ENCODE measurements around the gene TOX3.
A peak's percentile ranks its signal among the peaks of the same experiment; 100 is the strongest.

The TOX3 gene

DNA sequence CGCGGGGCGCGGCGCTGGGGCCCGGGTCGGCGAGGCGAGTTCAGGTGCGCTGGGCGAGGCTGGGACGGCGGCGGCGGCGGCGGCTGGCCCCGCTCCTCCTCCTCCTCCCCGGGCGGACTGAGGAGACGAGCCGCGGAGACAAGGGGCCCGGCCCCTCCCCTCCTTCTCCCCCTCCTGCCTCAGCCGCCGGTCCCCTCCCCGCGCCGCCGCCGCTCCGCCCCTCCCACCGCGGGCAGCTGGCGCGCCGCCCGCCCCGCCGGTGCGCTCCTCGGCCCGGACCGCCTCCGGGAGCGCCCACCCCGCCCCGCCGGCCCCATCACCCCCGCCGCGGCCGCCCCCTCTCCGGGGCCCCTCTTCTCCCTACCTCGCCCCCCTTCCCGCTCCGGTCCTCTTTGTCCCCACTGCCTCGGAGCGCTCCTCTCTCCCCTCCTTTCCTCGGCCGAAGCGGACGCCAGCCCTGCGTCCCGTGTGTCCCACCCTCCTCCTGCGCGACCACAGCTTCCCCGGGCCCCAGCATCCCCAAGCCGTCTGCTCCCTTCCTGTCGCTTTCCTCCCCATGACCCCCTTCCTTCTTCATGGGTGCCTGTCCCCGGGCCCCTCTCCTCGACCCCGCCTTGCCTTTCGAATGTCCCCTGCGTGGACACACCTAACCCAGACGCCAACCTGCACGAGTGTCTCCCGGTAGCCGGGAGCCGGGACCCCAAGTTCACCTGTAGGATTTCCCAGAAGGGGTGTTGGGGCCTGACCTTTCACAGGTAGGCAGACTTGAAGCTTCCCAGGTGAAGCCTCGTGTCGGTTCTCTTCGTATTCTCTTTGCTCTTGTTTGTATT lies at the start of gene TOX3:
TOX3 (minus strand) TSS at position 140 of the 830 bp plus-strand sequence. CDS start 420 bp downstream, outside the sequence.
- peak within 1 kb of the TSS; percentile 25 for H3K4me3 ChIP-seq (ENCODE audit: low read length)
- TF ChIP-seq, protein P1, sequence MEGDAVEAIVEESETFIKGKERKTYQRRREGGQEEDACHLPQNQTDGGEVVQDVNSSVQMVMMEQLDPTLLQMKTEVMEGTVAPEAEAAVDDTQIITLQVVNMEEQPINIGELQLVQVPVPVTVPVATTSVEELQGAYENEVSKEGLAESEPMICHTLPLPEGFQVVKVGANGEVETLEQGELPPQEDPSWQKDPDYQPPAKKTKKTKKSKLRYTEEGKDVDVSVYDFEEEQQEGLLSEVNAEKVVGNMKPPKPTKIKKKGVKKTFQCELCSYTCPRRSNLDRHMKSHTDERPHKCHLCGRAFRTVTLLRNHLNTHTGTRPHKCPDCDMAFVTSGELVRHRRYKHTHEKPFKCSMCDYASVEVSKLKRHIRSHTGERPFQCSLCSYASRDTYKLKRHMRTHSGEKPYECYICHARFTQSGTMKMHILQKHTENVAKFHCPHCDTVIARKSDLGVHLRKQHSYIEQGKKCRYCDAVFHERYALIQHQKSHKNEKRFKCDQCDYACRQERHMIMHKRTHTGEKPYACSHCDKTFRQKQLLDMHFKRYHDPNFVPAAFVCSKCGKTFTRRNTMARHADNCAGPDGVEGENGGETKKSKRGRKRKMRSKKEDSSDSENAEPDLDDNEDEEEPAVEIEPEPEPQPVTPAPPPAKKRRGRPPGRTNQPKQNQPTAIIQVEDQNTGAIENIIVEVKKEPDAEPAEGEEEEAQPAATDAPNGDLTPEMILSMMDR (conservative IDR thresholded peaks at IDR 0.05; ENCODE audit: low read depth, low read length) = no peak
- no peak for DNase-seq (ENCODE audit: low read depth)

DNA sequence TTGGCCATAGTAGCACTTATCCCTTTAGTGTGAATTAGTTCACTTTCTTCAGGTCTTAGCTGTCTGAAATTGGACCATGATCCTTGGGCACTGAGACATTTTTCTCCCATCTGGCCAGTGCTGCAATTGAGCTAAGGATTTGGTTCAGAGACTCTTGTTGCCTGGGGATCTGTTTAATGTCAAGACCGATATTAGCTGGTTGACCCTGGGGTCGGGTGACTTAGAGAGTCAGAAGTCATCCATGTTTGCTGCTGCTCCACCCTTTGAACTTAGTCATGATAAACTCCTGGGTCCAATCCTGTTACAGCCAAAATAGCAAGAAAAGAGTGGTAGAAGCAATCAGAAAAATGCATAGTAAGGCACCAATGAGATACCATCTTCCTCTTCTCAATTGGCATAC lies 45.8 kb upstream of the TOX3 start:
- no peak for DNase-seq (ENCODE audit: low read depth)
- TF ChIP-seq, protein P1 (conservative IDR thresholded peaks at IDR 0.05; ENCODE audit: low read depth, low read length) = no peak
- no peak overlapping the region for H3K4me3 ChIP-seq (ENCODE audit: low read length)

DNA sequence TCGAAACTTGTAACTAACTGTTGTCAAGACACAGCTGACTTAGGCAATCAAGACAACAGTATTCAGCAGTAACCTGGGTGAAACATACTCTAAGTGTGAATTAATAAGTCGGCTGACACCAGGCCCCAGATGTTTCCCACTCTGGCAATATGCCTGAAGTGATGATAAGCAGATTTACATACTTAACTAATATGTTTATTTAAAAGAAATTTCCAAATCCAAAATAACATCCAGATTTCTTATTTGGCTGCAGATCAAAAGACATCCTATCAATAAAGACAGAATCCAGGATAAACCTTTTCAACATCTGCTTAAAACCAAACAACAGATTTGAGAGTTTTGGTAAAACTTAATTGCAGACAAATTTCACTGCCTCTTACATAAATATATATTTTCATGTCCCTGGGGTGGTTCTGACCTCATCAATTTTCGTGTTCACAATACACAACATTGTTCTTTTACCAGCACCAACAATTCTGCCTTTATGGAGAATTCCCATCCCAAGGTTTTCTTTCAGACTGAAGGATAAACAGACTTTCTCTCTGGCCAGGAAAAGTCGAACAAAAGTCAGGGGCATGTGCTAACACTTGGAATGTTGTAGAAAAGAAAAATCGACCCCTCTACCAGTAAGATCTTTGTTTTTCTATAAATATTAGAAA lies 45.1 kb upstream of the TOX3 start:
- DNase-seq (ENCODE audit: low read depth) = no peak
- TF ChIP-seq, protein P1 (conservative IDR thresholded peaks at IDR 0.05; ENCODE audit: low read depth, low read length) = no peak
- H3K4me3 ChIP-seq (ENCODE audit: low read length) = no peak overlapping the region

DNA sequence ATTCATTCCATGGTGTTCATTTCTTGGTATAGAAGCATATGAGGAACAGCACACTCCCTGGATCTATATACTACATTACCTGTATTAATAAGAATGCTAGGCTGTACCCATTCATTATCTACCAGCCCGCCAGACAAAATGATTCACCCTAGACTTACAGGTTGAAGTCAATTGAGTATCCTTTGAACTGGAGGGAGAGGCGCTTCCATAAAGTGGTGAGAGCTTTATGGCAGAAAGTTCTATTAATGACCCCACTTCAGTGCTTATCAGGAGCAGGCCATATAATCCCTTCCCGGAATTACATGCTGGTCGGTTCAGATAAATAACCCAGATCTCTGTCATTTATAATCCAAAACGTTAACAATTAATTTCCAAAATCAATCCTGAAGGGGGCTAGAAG lies 44.5 kb upstream of the TOX3 start:
- TF ChIP-seq, protein P1 (conservative IDR thresholded peaks at IDR 0.05; ENCODE audit: low read depth, low read length) = no peak
- DNase-seq (ENCODE audit: low read depth) = no peak
- no peak overlapping the region for H3K4me3 ChIP-seq (ENCODE audit: low read length)

DNA sequence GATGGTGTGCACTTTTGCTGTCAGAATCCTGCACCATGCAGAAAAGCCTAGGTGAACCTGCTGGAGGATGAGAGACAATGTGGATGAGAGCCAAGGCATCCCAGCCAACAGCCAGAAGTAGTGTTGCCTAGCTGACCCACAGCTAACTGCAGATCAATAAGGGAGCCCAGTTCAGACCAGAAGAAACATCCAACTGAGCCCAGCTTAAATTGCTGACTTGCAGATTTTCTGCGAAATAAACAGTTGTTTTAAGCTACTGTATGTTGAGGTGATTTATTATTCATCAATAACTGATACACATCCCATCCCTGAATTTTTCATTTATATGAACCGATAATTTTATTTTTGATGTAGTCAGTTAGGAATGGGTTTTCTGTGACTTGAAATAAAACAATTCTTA lies 39.2 kb upstream of the TOX3 start:
- TF ChIP-seq, protein P1 (conservative IDR thresholded peaks at IDR 0.05; ENCODE audit: low read depth, low read length) = no peak
- no peak overlapping the region for H3K4me3 ChIP-seq (ENCODE audit: low read length)
- no peak for DNase-seq (ENCODE audit: low read depth)

DNA sequence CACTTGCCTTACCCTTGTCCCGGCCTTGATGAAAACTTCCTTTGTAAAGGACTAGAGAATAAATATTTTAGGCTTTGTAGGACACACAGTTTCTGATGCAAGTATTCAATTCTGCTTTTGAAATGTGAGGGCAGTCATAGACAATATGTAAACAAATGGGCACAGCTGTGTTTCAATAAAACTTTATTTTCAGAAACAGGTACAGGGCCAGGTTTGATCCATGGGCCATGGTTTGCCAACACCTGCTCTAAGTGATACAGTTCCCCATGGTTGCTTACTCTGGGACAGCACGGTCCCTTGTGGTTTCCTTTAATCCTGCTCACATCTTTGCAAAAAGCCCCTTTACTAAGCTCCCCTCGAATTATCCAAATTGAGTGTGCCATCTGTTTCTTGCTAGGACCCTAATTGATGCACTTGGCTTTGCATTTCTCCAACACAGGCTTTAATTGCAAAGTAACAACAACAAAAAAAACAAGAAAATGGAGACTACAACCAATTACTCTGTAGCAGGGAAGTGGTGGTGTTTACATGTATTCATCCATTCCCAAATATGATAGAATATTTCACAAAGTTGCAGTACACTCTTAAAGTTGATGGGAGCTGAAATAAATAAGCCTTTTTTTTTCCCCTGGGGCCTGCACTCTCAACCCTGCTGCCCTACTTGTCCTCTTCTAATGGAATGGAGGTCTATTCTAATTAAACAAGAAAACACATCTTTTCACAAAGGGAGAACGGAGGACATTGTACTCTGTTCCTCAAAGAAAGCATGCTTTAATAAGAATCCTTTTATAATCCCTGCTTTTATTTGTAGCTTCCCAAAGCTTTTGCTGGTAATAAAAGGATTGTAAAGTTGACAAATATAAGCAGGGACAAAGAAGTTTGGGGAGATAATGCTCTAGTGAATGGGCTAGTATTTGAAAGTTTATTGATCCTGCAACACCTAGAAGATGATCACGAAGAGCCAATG lies 37.7 kb upstream of the TOX3 start:
- TF ChIP-seq, protein P1 (conservative IDR thresholded peaks at IDR 0.05; ENCODE audit: low read depth, low read length) = no peak
- no peak for DNase-seq (ENCODE audit: low read depth)
- no peak overlapping the region for H3K4me3 ChIP-seq (ENCODE audit: low read length)
